K562 (cell line): ENCODE measurements around the gene NDOR1. TPM values are rescaled to one million over a fixed set of nuclear protein-coding genes. Genes with fewer than 3 reads are reported as not detected.

ENCODE experiments used
- CTCF ChIP-seq, 3 experiments: IDR thresholded peaks in 2 of 3; conservative IDR thresholded peaks in 1 of 3; 2 replicates each; pipeline ENCODE4 v1.5.1; 2011 to 2012; ENCODE audit warnings: low read length in 3 of 3, mild to moderate bottlenecking in 3 of 3, control low read depth in 2 of 3, improper control_type of control experiment in 1 of 3, inconsistent platforms in 1 of 3, low read depth in 1 of 3, mixed read lengths in 1 of 3, moderate library complexity in 1 of 3; ENCODE audit not compliant: insufficient read depth in 2 of 3
- EGR1 ChIP-seq: fragments of 450-650 bp; conservative IDR thresholded peaks from 2 replicates; pipeline ENCODE4 v1.6.1; 2017; ENCODE audit warnings: mild to moderate bottlenecking
- ELF1 ChIP-seq: fragments of 200-800 bp; sonication (Bioruptor generic); IDR thresholded peaks from 2 replicates; pipeline ENCODE4 v1.6.1; 2016; ENCODE audit warnings: missing genetic modification characterization, missing compliant biosample characterization
- GABPB1 ChIP-seq: sonication (generic); formaldehyde crosslinking; IDR thresholded peaks from 2 replicates; pipeline ENCODE4 v1.8.0; 2022; ENCODE audit warnings: mild to moderate bottlenecking, missing genetic modification reagents
- ILF3 ChIP-seq: fragments of 450-650 bp; IDR thresholded peaks from 2 replicates; pipeline ENCODE4 v1.6.1; 2018; ENCODE audit warnings: antibody characterized with exemption, mild to moderate bottlenecking, moderate library complexity, borderline replicate concordance
- KAT2B ChIP-seq: IDR thresholded peaks from one replicate; pipeline ENCODE4 v1.6.1; 2012; ENCODE audit warnings: low read depth, mild to moderate bottlenecking, control low read depth, inconsistent platforms, low read length, moderate library complexity
- L3MBTL2 ChIP-seq: fragments of 450-650 bp; IDR thresholded peaks from 2 replicates; pipeline ENCODE4 v1.6.1; 2016; ENCODE audit warnings: mild to moderate bottlenecking, moderate library complexity
- LEF1 ChIP-seq: fragments of 450-650 bp; IDR thresholded peaks from 2 replicates; pipeline ENCODE4 v1.6.1; 2016; ENCODE audit warnings: mild to moderate bottlenecking
- MAFG ChIP-seq: fragments of 450-650 bp; conservative IDR thresholded peaks from 2 replicates; pipeline ENCODE4 v1.6.1; 2016; ENCODE audit warnings: missing genetic modification characterization, missing compliant biosample characterization
- MED1 ChIP-seq: sonication (generic); formaldehyde crosslinking; IDR thresholded peaks from 2 replicates; pipeline ENCODE4 v1.8.1; 2023; ENCODE audit warnings: missing genetic modification reagents, borderline replicate concordance
- NFIC ChIP-seq: fragments of 450-650 bp; IDR thresholded peaks from 2 replicates; pipeline ENCODE4 v1.6.1; 2017; ENCODE audit warnings: mild to moderate bottlenecking, inconsistent platforms
- PHTF2 ChIP-seq: fragments of 250-450 bp; sonication (Bioruptor Pico); IDR thresholded peaks from 2 replicates; pipeline ENCODE4 v1.5.0; 2021; ENCODE audit warnings: mild to moderate bottlenecking
- POLR2AphosphoS5 ChIP-seq: IDR thresholded peaks from 2 replicates; pipeline ENCODE4 v1.6.1; 2011; ENCODE audit warnings: mild to moderate bottlenecking, low read depth, low read length, moderate library complexity; ENCODE audit not compliant: control insufficient read depth, insufficient read depth
- POU5F1 ChIP-seq: fragments of 150-350 bp; IDR thresholded peaks from 2 replicates; pipeline ENCODE4 v1.6.1; 2014; ENCODE audit warnings: borderline replicate concordance, low read length, low read depth, mild to moderate bottlenecking; ENCODE audit not compliant: partially characterized antibody
- PRPF4 ChIP-seq: fragments of 200-400 bp; formaldehyde crosslinking; IDR thresholded peaks from one replicate; pipeline ENCODE4 v1.6.1; 2017; ENCODE audit warnings: low read length, low read depth, mild to moderate bottlenecking; ENCODE audit not compliant: insufficient read depth, poor library complexity, severe bottlenecking
- RBFOX2 ChIP-seq: fragments of 200-400 bp; formaldehyde crosslinking; IDR thresholded peaks from 2 replicates; pipeline ENCODE4 v1.6.1; 2017; ENCODE audit warnings: low read depth, mild to moderate bottlenecking, low read length, moderate library complexity
- U2AF2 ChIP-seq: fragments of 200-400 bp; formaldehyde crosslinking; optimal IDR thresholded peaks from 2 replicates; pipeline ENCODE3; 2017; ENCODE audit warnings: low read depth, mild to moderate bottlenecking, low read length
- VEZF1 ChIP-seq: fragments of 200-800 bp; sonication (Bioruptor generic); IDR thresholded peaks from 2 replicates; pipeline ENCODE4 v1.6.1; 2017; ENCODE audit warnings: missing genetic modification characterization, missing compliant biosample characterization
- ZBTB7A ChIP-seq: IDR thresholded peaks from 2 replicates; pipeline ENCODE4 v1.6.1; 2011; ENCODE audit warnings: low read depth, mild to moderate bottlenecking, low read length, moderate library complexity, borderline replicate concordance; ENCODE audit not compliant: control insufficient read depth
- ZNF280B ChIP-seq: fragments of 250-450 bp; sonication (Bioruptor Pico); IDR thresholded peaks from 2 replicates; pipeline ENCODE4 v1.5.1; 2021; ENCODE audit warnings: mild to moderate bottlenecking
- ZNF444 ChIP-seq: fragments of 250-450 bp; sonication (Bioruptor Pico); IDR thresholded peaks from 2 replicates; pipeline ENCODE4 v1.4.0; 2020; ENCODE audit warnings: mild to moderate bottlenecking, moderate library complexity
- ZNF75A ChIP-seq: fragments of 450-650 bp; formaldehyde crosslinking; IDR thresholded peaks from 2 replicates; pipeline ENCODE4 v1.4.0; 2020; ENCODE audit warnings: mild to moderate bottlenecking
- polyA plus RNA-seq, 8 experiments: library from polyadenylated mRNA; depleted of rRNA in 4 of 8; stranded (reverse) in 5 of 8; unstranded in 3 of 8; fragments of >200 nt; fragmentation: Nextera tagmentation in 2 of 8; fragmentation: Illumina TruSeq in 1 of 8; extraction: Ambion mirVana in 2 of 8; extraction: Trizol in 1 of 8; gene quantifications; 2 replicates each; pipeline versions ENCODE4 v1.2.1 to v1.2.3, GENCODE V29; 2011 to 2014; ENCODE audit warnings: inconsistent platforms in 1 of 8, missing spikeins in 1 of 8
- total RNA-seq, 7 experiments: library from RNA; depleted of rRNA in 6 of 7; stranded (reverse); fragments of >200 nt in 6 of 7; fragmentation: Illumina TruSeq in 2 of 7; extraction: Trizol in 2 of 7; gene quantifications; 2 replicates each; pipeline versions ENCODE4 v1.2.1 to v1.2.3, GENCODE V29; 2011 to 2021; ENCODE audit warnings: low replicate concordance in 1 of 7

Gene NDOR1
- total and polyA plus RNA-seq, 9 of the 15 experiments (the other 6 are each of a cell fraction or from before 2014, with no cell fraction given) = 0.06 to 36.9 (median 6.9) TPM

- peak; percentile 86 for TF ChIP-seq VEZF1 (CRISPR knock-in tag)
- peak; percentile 83 for TF ChIP-seq POU5F1
- peak; percentile 83 for TF ChIP-seq POLR2AphosphoS5
- TF ChIP-seq L3MBTL2 = peak; percentile 72
- peak; percentile 30; the same call in 1 of the 2 replicates for TF ChIP-seq EGR1
- TF ChIP-seq ZBTB7A = peak; percentile 74; the same call in 1 of the 2 replicates
- TF ChIP-seq U2AF2 = no peak
- TF ChIP-seq ZNF280B = no peak
- no peak for TF ChIP-seq ZNF444
- TF ChIP-seq NFIC = peak; percentile 61
- TF ChIP-seq RBFOX2 = peak; percentile 96
- no peak for TF ChIP-seq ZNF75A
- TF ChIP-seq LEF1 = no peak
- no peak for TF ChIP-seq MED1
- TF ChIP-seq KAT2B = peak; percentile 65
- peak; percentile 59 to 91 (median 83) for TF ChIP-seq CTCF (IDR thresholded peaks at IDR 0.05 in 2 of 3, conservative IDR thresholded peaks at IDR 0.05 in 1 of 3; ENCODE audit: insufficient read depth in 2 of 3, low read depth in 1 of 3, low read length in 3 of 3)
- peak; percentile 80; the same call in 1 of the 2 replicates for TF ChIP-seq ILF3
- peak; percentile 74 for TF ChIP-seq ELF1
- peak; percentile 89 for TF ChIP-seq GABPB1 (CRISPR knock-in tag)
- TF ChIP-seq PRPF4 = peak; percentile 74
- TF ChIP-seq PHTF2 (CRISPR knock-in tag) = no peak
- no peak for TF ChIP-seq MAFG (tag)
Measured at GRCh38 chr9:137188490-137189296, 16.8 kb upstream of the NDOR1 start, which contains the start of the genes ANAPC2 and SSNA1 (continued).
